ENCODE results near the gene SHC2. TPM values are rescaled to one million over a fixed set of nuclear protein-coding genes. Genes with fewer than 3 reads are reported as not detected.
A peak's percentile ranks its signal among the peaks of the same experiment; 100 is the strongest.
"Not testable (repeated sequence)": the region's sequence is repeated elsewhere in the genome, so short reads cannot be mapped to it uniquely, and the experiment has no call there.

Gene SHC2
- total and polyA plus RNA-seq, 9 of the 15 experiments (the other 6 are each of a cell fraction or from before 2014, with no cell fraction given) = 0.14 to 0.36 (median 0.17) TPM; not detected in 5

- 0 out of 6 replicates have a peak, but pooled peaks of 2 of the 3 experiments have one; percentile 5 to 17 for TF ChIP-seq CTCF (IDR thresholded peaks at IDR 0.05 in 2 of 3, conservative IDR thresholded peaks at IDR 0.05 in 1 of 3; ENCODE audit: insufficient read depth in 2 of 3, low read depth in 1 of 3, low read length in 3 of 3)
These were observed 21.6 kb upstream of the SHC2 start (continued) for GRCh38 chr19:482186-483041.

GRCh38 chr19:481100-481499, 20.3 kb upstream of the SHC2 start:
- WGBS (ENCODE audit: insufficient coverage, low coverage, missing lambda C conversion rate) = 19% methylated on average over 3 of the region's 3 CpGs

More at GRCh38 chr19:481100-481499, 20.3 kb upstream of the SHC2 start:
- H3K9ac ChIP-seq (ENCODE audit: insufficient read depth in 1 of 2, low read depth in 2 of 2, low read length in 2 of 2); H3K79me2 ChIP-seq (ENCODE audit: control insufficient read depth, insufficient read depth, low read length); H3K36me3 ChIP-seq (ENCODE audit: control insufficient read depth, insufficient read depth, low read length); CTCF ChIA-PET (ENCODE audit: low intra/inter-chr PET ratio); ATAC-seq; FAIRE-seq; H3K9me3 ChIP-seq (replicated peaks; ENCODE audit: control insufficient read depth, insufficient read depth, low read depth, low read length); DNase-seq (ENCODE audit: extremely low read depth in 1 of 4, low spot score in 3 of 4); H3K27ac ChIP-seq (ENCODE audit: extremely low read depth, low read depth, low read length); BruUV-seq (replicated peaks); in situ Hi-C loops (cut with MboI); POLR2A ChIA-PET; H2AFZ ChIP-seq (ENCODE audit: low read depth, low read length); intact Hi-C loops (cut with micrococcal nuclease); H4K20me1 ChIP-seq (replicated peaks; ENCODE audit: control insufficient read depth, insufficient read depth, low read length); H3K4me2 ChIP-seq (ENCODE audit: insufficient read depth, low read length); H3K27me3 ChIP-seq (ENCODE audit: control insufficient read depth in 2 of 2, insufficient read depth in 2 of 2, low read length in 2 of 2); H3K4me3 ChIP-seq; H3K9me1 ChIP-seq (ENCODE audit: control insufficient read depth, insufficient read depth, low read length): not testable (repeated sequence)
- TF ChIP-seq HDAC1 (IDR thresholded peaks at IDR 0.05) (peak in 1 of 2 experiments; percentile 53; a peak in 1 of 4 replicates), ZNF224 (CRISPR knock-in tag; IDR thresholded peaks at IDR 0.05) (0 out of 2 replicates have a peak, but pooled peaks have one; percentile 34), TRIM24 (IDR thresholded peaks at IDR 0.05) (peak in 1 of 2 experiments; percentile 89; a peak in 2 of 4 replicates)
- peaks cover 0 to 43% of the 10 kb centered on the region in 2 experiments; a peak in 2 of 5 replicates for H3K4me1 ChIP-seq (replicated peaks in 1 of 2; ENCODE audit: control insufficient read depth in 2 of 2, insufficient read depth in 2 of 2, low read length in 2 of 2)

Measured in K562 (cell line).